Chondrocyte (in vitro differentiated cells): ENCODE results near the gene KDM4B. TPM values are rescaled to one million over a fixed set of nuclear protein-coding genes. Genes with fewer than 3 reads are reported as not detected.

Experiments used
- DNase-seq: peaks from one replicate; pipeline ENCODE4 v3.0.0; 2021; ENCODE audit warnings: mixed read lengths, low spot score
- H3K27ac Mint-ChIP-seq: one replicate; pipeline ENCODE4 v1.8.0; 2021; ENCODE audit warnings: mild to moderate bottlenecking, moderate library complexity, mixed read lengths; ENCODE audit not compliant: unreplicated experiment
- H3K27me3 Mint-ChIP-seq: 2 replicates; pipeline ENCODE4 v1.8.0; 2021; ENCODE audit warnings: low read depth, mixed read lengths
- H3K36me3 Mint-ChIP-seq: 2 replicates; pipeline ENCODE4 v1.8.0; 2021; ENCODE audit warnings: low read depth, mixed read lengths
- H3K4me1 Mint-ChIP-seq: 2 replicates; pipeline ENCODE4 v1.8.0; 2021; ENCODE audit warnings: low read depth, mild to moderate bottlenecking, mixed read lengths
- H3K4me3 Mint-ChIP-seq: one replicate; pipeline ENCODE4 v1.8.0; 2021; ENCODE audit warnings: mild to moderate bottlenecking, moderate library complexity, mixed read lengths; ENCODE audit not compliant: unreplicated experiment
- H3K9me3 Mint-ChIP-seq: 2 replicates; pipeline ENCODE4 v1.8.0; 2021; ENCODE audit warnings: low read depth, mixed read lengths
- CTCF ChIP-seq: fragments of 200-600 bp; sonication (generic); IDR thresholded peaks from 2 replicates; pipeline ENCODE4 v1.5.0; 2021; ENCODE audit warnings: antibody characterized with exemption, mild to moderate bottlenecking, moderate library complexity
- total RNA-seq: library from RNA; stranded (reverse); gene quantifications from 3 replicates; pipeline ENCODE4 v1.2.1, GENCODE V29; 2021

KDM4B gene
- total RNA-seq, 1 donor from 2014 or later = 52.2 TPM

GRCh38 chr19:5092481-5092843, 123.5 kb downstream of the KDM4B start:
- peaks cover 26% of the 10 kb centered on the region for H3K4me1 Mint-ChIP-seq
- no peak overlapping the region for H3K4me3 Mint-ChIP-seq
- no peak for DNase-seq
- no peak for TF ChIP-seq CTCF
- H3K9me3 Mint-ChIP-seq = no peaks in the 10 kb centered on the region
- no peak overlapping the region for H3K27ac Mint-ChIP-seq
- peaks cover 10% of the 10 kb centered on the region for H3K36me3 Mint-ChIP-seq
- H3K27me3 Mint-ChIP-seq = no peaks in the 10 kb centered on the region

DNA sequence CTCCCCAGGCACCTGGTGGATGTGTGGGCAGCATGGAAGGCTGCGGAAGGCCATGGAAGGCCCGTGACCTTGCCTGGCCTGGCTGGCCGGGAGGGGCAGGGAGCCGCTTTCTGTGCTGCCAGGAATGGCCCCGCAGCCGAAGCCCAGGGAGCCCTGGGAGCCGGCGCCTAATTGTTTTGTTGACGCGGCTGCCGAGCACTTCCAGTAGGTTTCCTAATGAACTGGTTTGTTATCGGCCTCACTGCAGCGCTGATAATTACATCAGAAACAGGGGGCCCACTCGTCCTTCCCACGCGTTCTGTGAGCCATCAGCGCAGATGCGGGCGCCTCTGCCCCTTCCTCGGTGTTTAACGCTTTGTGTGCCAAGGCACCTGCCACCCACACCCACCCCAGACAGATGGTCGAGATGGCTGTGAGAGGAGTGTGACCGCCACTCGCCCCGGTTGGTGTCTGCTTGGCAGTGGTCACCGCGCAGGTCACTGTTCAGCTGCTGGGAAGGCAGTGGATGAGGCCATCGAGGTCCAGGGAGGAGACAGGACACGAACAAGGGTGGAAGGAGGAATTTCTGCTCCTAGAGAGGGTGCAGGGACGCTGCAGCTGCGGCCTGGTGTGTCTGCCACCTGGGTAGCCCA, 124.5 kb downstream of the KDM4B start:
- no peak for DNase-seq
- TF ChIP-seq CTCF = no peak
- H3K9me3 Mint-ChIP-seq = peaks cover 2% of the 10 kb centered on the region
- no peak overlapping the region for H3K4me3 Mint-ChIP-seq
- H3K4me1 Mint-ChIP-seq = peaks cover 26% of the 10 kb centered on the region
- peaks cover 13% of the 10 kb centered on the region for H3K36me3 Mint-ChIP-seq
- H3K27me3 Mint-ChIP-seq = no peaks in the 10 kb centered on the region
- H3K27ac Mint-ChIP-seq = no peak overlapping the region

- peaks cover 26% of the 10 kb centered on the region for H3K4me1 Mint-ChIP-seq
- no peaks in the 10 kb centered on the region for H3K27me3 Mint-ChIP-seq
- H3K36me3 Mint-ChIP-seq = peaks cover 17% of the 10 kb centered on the region
- DNase-seq = no peak
- H3K4me3 Mint-ChIP-seq = no peak overlapping the region
- H3K9me3 Mint-ChIP-seq = peaks cover 8% of the 10 kb centered on the region
- no peak for TF ChIP-seq CTCF
- no peak overlapping the region for H3K27ac Mint-ChIP-seq
These were observed 125.2 kb downstream of the KDM4B start for GRCh38 chr19:5093948-5094718.

GRCh38 chr19:5094768-5095567, 126.1 kb downstream of the KDM4B start:
- Mint-ChIP-seq H3K4me3 (no peak overlapping the region), H3K27ac (no peak overlapping the region), H3K27me3 (no peaks in the 10 kb centered on the region), H3K9me3 (peaks cover 16% of the 10 kb centered on the region), H3K4me1 (peaks cover 18% of the 10 kb centered on the region), H3K36me3 (peaks cover 22% of the 10 kb centered on the region)
- no peak for TF ChIP-seq CTCF
- DNase-seq = no peak

DNA sequence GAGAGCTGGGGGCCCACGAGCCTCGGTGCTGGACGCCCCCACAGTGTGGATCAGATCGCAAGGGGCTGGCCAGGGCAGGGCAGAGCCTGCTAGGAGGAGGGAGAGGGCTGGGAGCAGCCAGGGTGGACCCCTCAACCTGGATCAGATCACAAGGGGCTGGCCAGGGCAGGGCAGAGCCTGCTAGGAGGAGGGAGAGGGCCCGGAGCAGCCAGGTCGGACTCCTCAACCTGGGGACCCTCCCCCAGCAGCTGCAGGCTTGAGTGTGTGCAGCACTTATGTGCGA, 126.6 kb downstream of the KDM4B start:
- H3K9me3 Mint-ChIP-seq = peaks cover 21% of the 10 kb centered on the region
- H3K4me1 Mint-ChIP-seq = peaks cover 18% of the 10 kb centered on the region
- peaks cover 27% of the 10 kb centered on the region for H3K36me3 Mint-ChIP-seq
- TF ChIP-seq CTCF = no peak
- H3K27me3 Mint-ChIP-seq = no peaks in the 10 kb centered on the region
- H3K4me3 Mint-ChIP-seq = no peak overlapping the region
- DNase-seq = no peak
- H3K27ac Mint-ChIP-seq = no peak overlapping the region
